ENCODE measurements around the gene GNA14. TPM values are rescaled to one million over a fixed set of nuclear protein-coding genes. Genes with fewer than 3 reads are reported as not detected.
"Not testable (repeated sequence)": the region's sequence is repeated elsewhere in the genome, so short reads cannot be mapped to it uniquely, and the experiment has no call there.

GNA14 gene
- total RNA-seq, 2 experiments from 2014 or later, result not detected

DNA sequence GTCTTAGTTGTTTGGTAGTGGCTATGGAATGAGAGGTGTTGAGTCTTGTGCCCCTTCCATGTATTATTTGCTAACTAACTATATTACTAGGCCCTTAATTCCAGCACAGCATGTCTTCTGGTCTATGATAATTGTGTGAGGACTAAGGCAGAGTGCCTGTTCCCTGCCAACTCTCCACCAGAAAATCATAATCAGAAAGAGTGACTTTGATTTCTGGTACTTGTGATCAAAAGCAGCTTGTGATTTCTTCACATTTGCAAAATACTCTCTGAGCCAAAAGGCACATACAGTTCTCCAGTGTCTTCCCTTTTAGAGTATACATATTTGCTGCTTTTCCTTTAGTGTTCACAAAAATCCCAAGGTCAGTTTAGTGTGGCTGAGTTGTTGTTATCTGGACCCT is 229.9 kb downstream of the GNA14 start:
- no peak overlapping the region for H3K4me3 ChIP-seq (ENCODE audit: low read length)
- ATAC-seq (ENCODE audit: poor library complexity) (no peak), DNase-seq (no peak)
- POLR2A ChIA-PET, result interaction anchor here (0.5 to 1.0 kb wide), 2 partner anchors 628 to 878 kb away, joined by 3 read pairs; partner anchors contain the start of gene PSAT1
- Mint-ChIP-seq H3K4me3 (no peak overlapping the region), H3K27ac (no peak overlapping the region), H3K27me3 (no peaks in the 10 kb centered on the region), H3K4me1 (ENCODE audit: low read depth) (no peaks in the 10 kb centered on the region), H3K36me3 (ENCODE audit: low read depth) (peaks cover 4% of the 10 kb centered on the region), H3K9me3 (peaks cover 2% of the 10 kb centered on the region)
- intact Hi-C loops (cut with DNase I, micrococcal nuclease), result no loop called here
- TF ChIP-seq, protein P1, sequence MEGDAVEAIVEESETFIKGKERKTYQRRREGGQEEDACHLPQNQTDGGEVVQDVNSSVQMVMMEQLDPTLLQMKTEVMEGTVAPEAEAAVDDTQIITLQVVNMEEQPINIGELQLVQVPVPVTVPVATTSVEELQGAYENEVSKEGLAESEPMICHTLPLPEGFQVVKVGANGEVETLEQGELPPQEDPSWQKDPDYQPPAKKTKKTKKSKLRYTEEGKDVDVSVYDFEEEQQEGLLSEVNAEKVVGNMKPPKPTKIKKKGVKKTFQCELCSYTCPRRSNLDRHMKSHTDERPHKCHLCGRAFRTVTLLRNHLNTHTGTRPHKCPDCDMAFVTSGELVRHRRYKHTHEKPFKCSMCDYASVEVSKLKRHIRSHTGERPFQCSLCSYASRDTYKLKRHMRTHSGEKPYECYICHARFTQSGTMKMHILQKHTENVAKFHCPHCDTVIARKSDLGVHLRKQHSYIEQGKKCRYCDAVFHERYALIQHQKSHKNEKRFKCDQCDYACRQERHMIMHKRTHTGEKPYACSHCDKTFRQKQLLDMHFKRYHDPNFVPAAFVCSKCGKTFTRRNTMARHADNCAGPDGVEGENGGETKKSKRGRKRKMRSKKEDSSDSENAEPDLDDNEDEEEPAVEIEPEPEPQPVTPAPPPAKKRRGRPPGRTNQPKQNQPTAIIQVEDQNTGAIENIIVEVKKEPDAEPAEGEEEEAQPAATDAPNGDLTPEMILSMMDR (IDR thresholded peaks at IDR 0.05), result no peak
- no peaks in the 10 kb centered on the region for H3K4me1 ChIP-seq (ENCODE audit: insufficient read depth, low read length)
- H3K27me3 ChIP-seq (ENCODE audit: control insufficient read depth in 1 of 2, insufficient read depth in 2 of 2, low read length in 2 of 2), result no peaks in the 10 kb centered on the region
- no peak overlapping the region for H3K27ac ChIP-seq (ENCODE audit: low read depth in 1 of 2, low read length in 2 of 2)
- no peaks in the 10 kb centered on the region for H3K36me3 ChIP-seq (ENCODE audit: insufficient read depth, low read length)
- no peaks in the 10 kb centered on the region for H3K9me3 ChIP-seq (ENCODE audit: control insufficient read depth in 1 of 2, insufficient read depth in 1 of 2, low read length in 2 of 2)
- CTCF ChIA-PET, result no interaction called here

- H3K27me3 ChIP-seq (ENCODE audit: control insufficient read depth in 1 of 2, insufficient read depth in 2 of 2, low read length in 2 of 2), result no peaks in the 10 kb centered on the region
- no peaks in the 10 kb centered on the region for H3K4me1 Mint-ChIP-seq (ENCODE audit: low read depth)
- peaks cover 4% of the 10 kb centered on the region for H3K36me3 Mint-ChIP-seq (ENCODE audit: low read depth)
- no peaks in the 10 kb centered on the region for H3K4me1 ChIP-seq (ENCODE audit: insufficient read depth, low read length)
- ChIA-PET CTCF (no interaction called here), POLR2A (no interaction called here)
- no peaks in the 10 kb centered on the region for H3K27me3 Mint-ChIP-seq
- intact Hi-C loops (cut with DNase I, micrococcal nuclease), result no loop called here
- H3K4me3 Mint-ChIP-seq, result no peak overlapping the region
- no peaks in the 10 kb centered on the region for H3K36me3 ChIP-seq (ENCODE audit: insufficient read depth, low read length)
- H3K9me3 ChIP-seq (ENCODE audit: control insufficient read depth in 1 of 2, insufficient read depth in 1 of 2, low read length in 2 of 2), result no peaks in the 10 kb centered on the region
- TF ChIP-seq, protein P1 (IDR thresholded peaks at IDR 0.05), result no peak
- ATAC-seq (ENCODE audit: poor library complexity), result no peak
- no peak overlapping the region for H3K27ac ChIP-seq (ENCODE audit: low read depth in 1 of 2, low read length in 2 of 2)
- no peak overlapping the region for H3K4me3 ChIP-seq (ENCODE audit: low read length)
- H3K27ac Mint-ChIP-seq, result no peak overlapping the region
- no peak for DNase-seq
- H3K9me3 Mint-ChIP-seq, result peaks cover 2% of the 10 kb centered on the region
These were observed 230.6 kb downstream of the GNA14 start for GRCh38 chr9:77417566-77417965.

GRCh38 chr9:77408521-77408920 is 239.6 kb downstream of the GNA14 start:
- intact Hi-C loops (cut with DNase I, micrococcal nuclease); H3K4me1 ChIP-seq (ENCODE audit: insufficient read depth, low read length); H3K27ac ChIP-seq (ENCODE audit: low read depth in 1 of 2, low read length in 2 of 2); H3K9me3 Mint-ChIP-seq; ATAC-seq (ENCODE audit: poor library complexity); DNase-seq; POLR2A ChIA-PET; H3K4me1 Mint-ChIP-seq (ENCODE audit: low read depth); H3K4me3 Mint-ChIP-seq; H3K9me3 ChIP-seq (ENCODE audit: control insufficient read depth in 1 of 2, insufficient read depth in 1 of 2, low read length in 2 of 2); H3K27me3 Mint-ChIP-seq; H3K4me3 ChIP-seq (ENCODE audit: low read length); H3K27ac Mint-ChIP-seq; H3K27me3 ChIP-seq (ENCODE audit: control insufficient read depth in 1 of 2, insufficient read depth in 2 of 2, low read length in 2 of 2); CTCF ChIA-PET: not testable (repeated sequence)
- H3K36me3 ChIP-seq (ENCODE audit: insufficient read depth, low read length), result peaks cover 18% of the 10 kb centered on the region
- peaks cover 53% of the 10 kb centered on the region for H3K36me3 Mint-ChIP-seq (ENCODE audit: low read depth)

DNA sequence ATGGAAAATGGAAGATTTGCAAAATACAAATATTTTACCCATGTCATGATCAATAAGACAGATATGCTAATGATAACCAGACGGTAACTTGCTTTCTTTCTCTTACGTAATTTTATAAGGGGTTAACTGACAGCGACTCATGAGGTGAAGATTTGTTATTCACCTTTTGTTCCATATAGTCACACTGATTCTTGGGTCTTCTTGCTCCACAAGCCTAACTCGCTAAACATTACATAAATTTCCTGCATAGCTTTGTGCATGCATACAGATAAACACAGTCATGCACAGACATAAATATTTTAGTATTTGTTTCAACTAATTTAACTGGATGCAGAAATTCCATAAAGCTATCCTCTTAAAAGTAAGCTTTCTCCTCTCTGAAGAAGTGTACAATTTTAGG is 244.9 kb downstream of the GNA14 start:
- ATAC-seq (ENCODE audit: poor library complexity) (no peak), DNase-seq (no peak)
- POLR2A ChIA-PET, result no interaction called here
- no peak overlapping the region for H3K4me3 ChIP-seq (ENCODE audit: low read length)
- H3K36me3 ChIP-seq (ENCODE audit: insufficient read depth, low read length), result peaks cover 18% of the 10 kb centered on the region
- TF ChIP-seq, protein P1 (IDR thresholded peaks at IDR 0.05), result no peak
- no peaks in the 10 kb centered on the region for H3K4me1 ChIP-seq (ENCODE audit: insufficient read depth, low read length)
- no peaks in the 10 kb centered on the region for H3K9me3 ChIP-seq (ENCODE audit: control insufficient read depth in 1 of 2, insufficient read depth in 1 of 2, low read length in 2 of 2)
- Mint-ChIP-seq H3K4me3 (no peak overlapping the region), H3K27me3 (no peaks in the 10 kb centered on the region), H3K27ac (no peak overlapping the region), H3K36me3 (ENCODE audit: low read depth) (peaks cover 47% of the 10 kb centered on the region), H3K9me3 (peaks cover 2% of the 10 kb centered on the region), H3K4me1 (ENCODE audit: low read depth) (no peaks in the 10 kb centered on the region)
- CTCF ChIA-PET, result no interaction called here
- intact Hi-C loops (cut with DNase I, micrococcal nuclease), result no loop called here
- no peak overlapping the region for H3K27ac ChIP-seq (ENCODE audit: low read depth in 1 of 2, low read length in 2 of 2)
- H3K27me3 ChIP-seq (ENCODE audit: control insufficient read depth in 1 of 2, insufficient read depth in 2 of 2, low read length in 2 of 2), result no peaks in the 10 kb centered on the region

All from CD4-positive, alpha-beta T cell (primary cell).